GM20000 (cell line): ENCODE results near the gene MYO5B.

Source experiments
- DNase-seq: peaks from one replicate; pipeline ENCODE4 v3.0.0; 2012; ENCODE audit warnings: low spot score
- CTCF ChIP-seq: IDR thresholded peaks from 2 replicates; pipeline ENCODE4 v1.5.1; 2012; ENCODE audit warnings: mild to moderate bottlenecking, control low read depth; ENCODE audit errors: extremely low read depth, missing control alignments

MYO5B gene

DNA sequence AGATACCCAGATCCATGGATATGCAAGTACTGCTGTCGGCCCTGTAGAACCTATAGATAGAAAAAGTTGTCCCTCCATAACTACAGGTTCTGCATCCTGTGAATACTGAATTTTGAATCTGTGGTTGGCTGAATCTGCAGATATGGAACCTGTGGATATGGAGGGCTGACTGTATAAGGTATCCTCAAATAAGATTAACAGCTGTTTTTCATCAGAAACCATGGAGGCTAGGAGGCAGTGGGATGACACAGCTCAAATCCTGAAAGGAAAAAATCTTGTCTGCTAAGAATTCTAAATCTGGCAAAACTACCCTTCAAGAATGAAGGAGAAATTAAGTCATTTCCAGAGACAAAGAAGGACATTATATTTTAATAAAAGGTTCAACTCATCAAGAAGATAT is 367.0 kb downstream of the MYO5B start:
- no peak for DNase-seq
- no peak for TF ChIP-seq CTCF

- no peak for TF ChIP-seq CTCF
- no peak for DNase-seq
Measured at GRCh38 chr18:49819823-49820671, 374.9 kb downstream of the MYO5B start.

- DNase-seq: no peak
- TF ChIP-seq CTCF: no peak
Measured at GRCh38 chr18:49819071-49819662, 375.8 kb downstream of the MYO5B start.

- DNase-seq: no peak
- no peak for TF ChIP-seq CTCF
Measured at GRCh38 chr18:49817947-49818346, 377.0 kb downstream of the MYO5B start.

GRCh38 chr18:49815927-49816326 is 379.0 kb downstream of the MYO5B start:
- no peak for DNase-seq
- TF ChIP-seq CTCF: no peak

DNA sequence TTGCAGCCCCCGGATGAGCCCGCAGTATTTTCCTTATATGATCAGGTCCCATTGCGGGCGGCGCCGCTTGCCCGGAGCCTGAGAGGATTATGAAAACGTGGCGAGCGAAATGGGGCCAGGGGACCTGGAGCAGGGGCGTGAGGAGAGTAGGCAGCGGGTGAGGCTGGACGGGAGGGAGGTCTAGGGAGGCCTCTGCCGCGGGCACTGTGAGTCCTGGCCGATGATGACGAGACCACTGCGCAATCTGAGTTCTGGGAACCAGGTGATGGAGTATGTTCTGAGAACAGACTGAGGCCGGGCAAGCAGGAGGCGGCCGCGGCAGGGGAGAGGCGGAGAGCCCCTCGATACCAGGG is 380.8 kb downstream of the MYO5B start:
- no peak for DNase-seq
- no peak for TF ChIP-seq CTCF

GRCh38 chr18:49813319-49814146 is 381.4 kb downstream of the MYO5B start, which contains the start of gene ACAA2:
Gene ACAA2 (minus strand): TSS chr18:49813533. CDS start chr18:49813484, 49 bp downstream.
- no peak for TF ChIP-seq CTCF
- DNase-seq: peak; percentile 90
